Vagina (tissue), 2 donors: Measurements from ENCODE around the gene MEGF10. TPM values are rescaled to one million over a fixed set of nuclear protein-coding genes. Genes with fewer than 3 reads are reported as not detected.

Source experiments
- DNase-seq, 2 donors: peaks; one replicate each; pipeline ENCODE4 v3.0.0-alpha.2; 2017; ENCODE audit errors: extremely low spot score in 2 of 2
- H3K27ac ChIP-seq: fragments of 200-600 bp; sonication (generic); one replicate; pipeline ENCODE4 v1.5.1; 2019
- H3K27me3 ChIP-seq: fragments of 200-600 bp; sonication (generic); one replicate; pipeline ENCODE4 v1.5.1; 2019
- H3K36me3 ChIP-seq, 2 donors: fragments of 200-600 bp; sonication (generic); one replicate each; pipeline ENCODE4 v1.5.1; 2017 to 2019
- H3K4me1 ChIP-seq: fragments of 200-600 bp; sonication (generic); one replicate; pipeline ENCODE4 v1.5.1; 2019
- H3K4me3 ChIP-seq, 2 donors: fragments of 200-600 bp; sonication (generic); 1 replicate in 1 of 2; 2 replicates in 1 of 2; pipeline ENCODE4 v1.5.1; 2016 to 2019
- H3K9me3 ChIP-seq: fragments of 200-600 bp; sonication (generic); one replicate; pipeline ENCODE4 v1.5.1; 2019
- CTCF ChIP-seq, 3 experiments: fragments of 450-650 bp in 2 of 3; fragments of 200-600 bp in 1 of 3; sonication (generic) in 1 of 3; IDR thresholded peaks; one replicate each; pipeline ENCODE4 v1.5.1; 2017 to 2019; ENCODE audit warnings: antibody characterized with exemption in 3 of 3, mild to moderate bottlenecking in 2 of 3, moderate library complexity in 2 of 3
- POLR2A ChIP-seq, 2 donors: fragments of 450-650 bp; IDR thresholded peaks; one replicate each; pipeline ENCODE4 v1.6.1; 2017; ENCODE audit warnings: antibody characterized with exemption in 2 of 2, mild to moderate bottlenecking in 2 of 2, moderate library complexity in 2 of 2
- POLR2AphosphoS5 ChIP-seq, 2 donors: sonication (generic); formaldehyde crosslinking; IDR thresholded peaks; one replicate each; pipeline ENCODE4 v1.9.0; 2017; ENCODE audit warnings: antibody characterized with exemption in 2 of 2, mild to moderate bottlenecking in 2 of 2, low read depth in 1 of 2; ENCODE audit not compliant: insufficient read depth in 1 of 2
- intact Hi-C: fragments of 100-400 bp; cut with DNase I; formaldehyde crosslinking; loops from one replicate; pipeline ENCODE4 v1.15.1; 2023
- total RNA-seq: library from RNA; depleted of rRNA; stranded (reverse); fragments of >200 nt; gene quantifications from one replicate; pipeline ENCODE4 v1.2.3, GENCODE V29; 2016

MEGF10 gene
- total RNA-seq, 1 donor from 2014 or later: 0.74 TPM

- no peak overlapping the region for H3K27ac ChIP-seq
- no peaks in the 10 kb centered on the region for H3K27me3 ChIP-seq
- TF ChIP-seq CTCF (IDR thresholded peaks at IDR 0.05): no peak
- no peak for TF ChIP-seq POLR2AphosphoS5 (IDR thresholded peaks at IDR 0.05; ENCODE audit: insufficient read depth in 1 of 2, low read depth in 1 of 2)
- no peaks in the 10 kb centered on the region for H3K36me3 ChIP-seq
- no peak overlapping the region for H3K4me3 ChIP-seq
- H3K4me1 ChIP-seq: no peaks in the 10 kb centered on the region
- no peak for DNase-seq
- H3K9me3 ChIP-seq: no peaks in the 10 kb centered on the region
- intact Hi-C loops: no loop called here
Measured at GRCh38 chr5:127326431-127326830, 35.8 kb downstream of the MEGF10 start.

GRCh38 chr5:127326976-127327755 lies 36.6 kb downstream of the MEGF10 start:
- no peak for DNase-seq
- Histone ChIP-seq H3K4me3 (no peak overlapping the region), H3K27ac (no peak overlapping the region), H3K27me3 (no peaks in the 10 kb centered on the region), H3K36me3 (no peaks in the 10 kb centered on the region), H3K4me1 (no peaks in the 10 kb centered on the region), H3K9me3 (no peaks in the 10 kb centered on the region)
- intact Hi-C loops: no loop called here
- TF ChIP-seq POLR2A (IDR thresholded peaks at IDR 0.05) (no peak), CTCF (IDR thresholded peaks at IDR 0.05) (no peak), POLR2AphosphoS5 (IDR thresholded peaks at IDR 0.05; ENCODE audit: insufficient read depth in 1 of 2, low read depth in 1 of 2) (no peak)

- Histone ChIP-seq H3K9me3 (no peaks in the 10 kb centered on the region), H3K4me3 (no peak overlapping the region), H3K36me3 (no peaks in the 10 kb centered on the region), H3K27ac (no peak overlapping the region), H3K4me1 (no peaks in the 10 kb centered on the region), H3K27me3 (no peaks in the 10 kb centered on the region)
- intact Hi-C loops: no loop called here
- TF ChIP-seq CTCF (IDR thresholded peaks at IDR 0.05) (no peak), POLR2A (IDR thresholded peaks at IDR 0.05) (no peak), POLR2AphosphoS5 (IDR thresholded peaks at IDR 0.05; ENCODE audit: insufficient read depth in 1 of 2, low read depth in 1 of 2) (no peak)
- DNase-seq: no peak
Measured at GRCh38 chr5:127330116-127330515, 39.5 kb downstream of the MEGF10 start.

GRCh38 chr5:127331890-127332649 lies 41.5 kb downstream of the MEGF10 start:
- no peaks in the 10 kb centered on the region for H3K27me3 ChIP-seq
- no peaks in the 10 kb centered on the region for H3K4me1 ChIP-seq
- no peaks in the 10 kb centered on the region for H3K36me3 ChIP-seq
- no peak overlapping the region for H3K4me3 ChIP-seq
- no peaks in the 10 kb centered on the region for H3K9me3 ChIP-seq
- DNase-seq: no peak
- intact Hi-C loops: no loop called here
- TF ChIP-seq POLR2AphosphoS5 (IDR thresholded peaks at IDR 0.05; ENCODE audit: insufficient read depth in 1 of 2, low read depth in 1 of 2): no peak
- no peak for TF ChIP-seq POLR2A (IDR thresholded peaks at IDR 0.05)
- no peak for TF ChIP-seq CTCF (IDR thresholded peaks at IDR 0.05)
- no peak overlapping the region for H3K27ac ChIP-seq

GRCh38 chr5:127333483-127333882 lies 42.9 kb downstream of the MEGF10 start:
- TF ChIP-seq POLR2AphosphoS5 (IDR thresholded peaks at IDR 0.05; ENCODE audit: insufficient read depth in 1 of 2, low read depth in 1 of 2): no peak
- no peak for TF ChIP-seq CTCF (IDR thresholded peaks at IDR 0.05)
- TF ChIP-seq POLR2A (IDR thresholded peaks at IDR 0.05): no peak

More at GRCh38 chr5:127333483-127333882, 42.9 kb downstream of the MEGF10 start:
- Histone ChIP-seq H3K27me3 (no peaks in the 10 kb centered on the region), H3K9me3 (no peaks in the 10 kb centered on the region), H3K27ac (no peak overlapping the region), H3K4me1 (no peaks in the 10 kb centered on the region), H3K4me3 (no peak overlapping the region), H3K36me3 (no peaks in the 10 kb centered on the region)
- intact Hi-C loops: no loop called here
- DNase-seq: no peak
